AG10803 (cell line): Measurements from ENCODE around the gene CLEC16A.

Experiments
- DNase-seq: peaks from one replicate; pipeline ENCODE4 v3.0.0; 2010; ENCODE audit warnings: low read depth
- H3K4me3 ChIP-seq: 2 replicates; pipeline ENCODE4 v1.5.1; 2011; ENCODE audit warnings: mild to moderate bottlenecking, low read length, control low read depth
- CTCF ChIP-seq: conservative IDR thresholded peaks from 2 replicates; pipeline ENCODE4 v1.5.1; 2011; ENCODE audit warnings: mild to moderate bottlenecking, low read length, control low read depth, inconsistent platforms

The CLEC16A gene

GRCh38 chr16:10932959-10933710 is 11.2 kb upstream of the CLEC16A start:
- no peak overlapping the region for H3K4me3 ChIP-seq
- DNase-seq, result no peak
- TF ChIP-seq CTCF, result no peak

GRCh38 chr16:10933865-10934264 is 10.5 kb upstream of the CLEC16A start:
- H3K4me3 ChIP-seq, result no peak overlapping the region
- no peak for DNase-seq
- no peak for TF ChIP-seq CTCF

GRCh38 chr16:10934325-10935107 is 9.8 kb upstream of the CLEC16A start:
- TF ChIP-seq CTCF, result no peak
- H3K4me3 ChIP-seq, result no peak overlapping the region
- DNase-seq, result no peak

GRCh38 chr16:10935226-10935915 is 9.0 kb upstream of the CLEC16A start:
- no peak for DNase-seq
- TF ChIP-seq CTCF, result no peak
- H3K4me3 ChIP-seq, result no peak overlapping the region

GRCh38 chr16:10936272-10936984 is 7.9 kb upstream of the CLEC16A start:
- H3K4me3 ChIP-seq, result no peak overlapping the region
- no peak for DNase-seq
- no peak for TF ChIP-seq CTCF

GRCh38 chr16:10937068-10937859 is 7.1 kb upstream of the CLEC16A start:
- no peak for DNase-seq
- H3K4me3 ChIP-seq, result peak overlapping the region; percentile 29
- no peak for TF ChIP-seq CTCF
